Esophagus muscularis mucosa (tissue), 4 donors: Measurements from ENCODE around the gene DNAH2.

Experiments used
- EP300 ChIP-seq: sonication (generic); formaldehyde crosslinking; IDR thresholded peaks from one replicate; pipeline ENCODE4 v1.6.1; 2017; ENCODE audit warnings: antibody characterized with exemption
- POLR2A ChIP-seq: fragments of 450-650 bp; IDR thresholded peaks from one replicate; pipeline ENCODE4 v1.6.1; 2017; ENCODE audit warnings: antibody characterized with exemption, moderate library complexity, mild to moderate bottlenecking, low read depth
- POLR2AphosphoS5 ChIP-seq, 2 donors: sonication (generic); formaldehyde crosslinking; IDR thresholded peaks; one replicate each; pipeline ENCODE4 v1.6.1; 2017; ENCODE audit warnings: antibody characterized with exemption in 2 of 2
- TF ChIP-seq, protein P1 (sequence below), 3 experiments: fragments of 200-600 bp in 2 of 3; fragments of 450-650 bp in 1 of 3; sonication (generic) in 2 of 3; IDR thresholded peaks; one replicate each; pipeline ENCODE4 v1.5.1; 2017 to 2019; ENCODE audit warnings: antibody characterized with exemption in 3 of 3, mild to moderate bottlenecking in 2 of 3, moderate library complexity in 1 of 3

DNA sequence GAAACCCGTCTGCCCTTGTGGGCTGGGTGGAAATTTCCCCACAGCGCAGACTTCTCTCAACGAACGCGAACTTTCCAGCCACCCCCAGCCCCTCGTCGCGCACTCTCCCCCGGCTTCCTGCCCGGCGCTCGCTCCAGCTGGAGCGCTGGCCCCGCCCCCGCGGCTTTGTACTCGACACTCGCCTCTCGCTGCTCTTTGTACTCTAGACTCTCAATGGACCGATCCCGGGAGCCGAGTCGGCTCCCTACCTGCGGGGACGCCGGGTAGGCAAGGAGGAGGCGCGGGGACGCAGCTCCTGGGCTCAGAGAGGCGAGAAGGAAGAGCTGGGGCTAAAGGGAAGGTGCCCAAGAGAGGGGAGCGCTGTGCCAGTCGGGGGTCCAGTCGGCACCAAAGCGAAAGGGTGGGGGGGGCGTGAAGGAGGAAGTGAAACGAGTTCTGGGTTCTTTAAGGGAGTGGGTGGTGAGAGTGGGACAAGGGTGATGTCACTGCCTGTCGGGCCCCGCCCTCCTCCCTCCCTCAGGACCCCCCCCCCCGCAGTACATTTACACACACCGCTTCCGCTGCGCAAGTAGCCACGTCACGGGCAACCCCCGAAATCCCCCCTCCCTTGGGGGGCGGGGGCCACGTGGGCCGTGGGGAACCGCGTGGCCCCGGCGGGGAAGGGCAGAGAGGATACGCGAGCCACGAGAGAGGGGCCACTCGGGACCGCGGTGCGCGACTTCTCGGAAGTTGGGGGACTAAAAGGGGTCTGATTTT, 126.2 kb downstream of the DNAH2 start:
- TF ChIP-seq, protein P1, sequence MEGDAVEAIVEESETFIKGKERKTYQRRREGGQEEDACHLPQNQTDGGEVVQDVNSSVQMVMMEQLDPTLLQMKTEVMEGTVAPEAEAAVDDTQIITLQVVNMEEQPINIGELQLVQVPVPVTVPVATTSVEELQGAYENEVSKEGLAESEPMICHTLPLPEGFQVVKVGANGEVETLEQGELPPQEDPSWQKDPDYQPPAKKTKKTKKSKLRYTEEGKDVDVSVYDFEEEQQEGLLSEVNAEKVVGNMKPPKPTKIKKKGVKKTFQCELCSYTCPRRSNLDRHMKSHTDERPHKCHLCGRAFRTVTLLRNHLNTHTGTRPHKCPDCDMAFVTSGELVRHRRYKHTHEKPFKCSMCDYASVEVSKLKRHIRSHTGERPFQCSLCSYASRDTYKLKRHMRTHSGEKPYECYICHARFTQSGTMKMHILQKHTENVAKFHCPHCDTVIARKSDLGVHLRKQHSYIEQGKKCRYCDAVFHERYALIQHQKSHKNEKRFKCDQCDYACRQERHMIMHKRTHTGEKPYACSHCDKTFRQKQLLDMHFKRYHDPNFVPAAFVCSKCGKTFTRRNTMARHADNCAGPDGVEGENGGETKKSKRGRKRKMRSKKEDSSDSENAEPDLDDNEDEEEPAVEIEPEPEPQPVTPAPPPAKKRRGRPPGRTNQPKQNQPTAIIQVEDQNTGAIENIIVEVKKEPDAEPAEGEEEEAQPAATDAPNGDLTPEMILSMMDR (IDR thresholded peaks at IDR 0.05): no peak
- TF ChIP-seq POLR2A: peak; percentile 15
- TF ChIP-seq POLR2AphosphoS5 (IDR thresholded peaks at IDR 0.05): peak; percentile 42 to 43
- no peak for TF ChIP-seq EP300
